ENCODE data around the gene TRAPPC2.

- TF ChIP-seq POLR2A (IDR thresholded peaks at IDR 0.05; ENCODE audit: low read depth) = no peak
- TF ChIP-seq, protein P1, sequence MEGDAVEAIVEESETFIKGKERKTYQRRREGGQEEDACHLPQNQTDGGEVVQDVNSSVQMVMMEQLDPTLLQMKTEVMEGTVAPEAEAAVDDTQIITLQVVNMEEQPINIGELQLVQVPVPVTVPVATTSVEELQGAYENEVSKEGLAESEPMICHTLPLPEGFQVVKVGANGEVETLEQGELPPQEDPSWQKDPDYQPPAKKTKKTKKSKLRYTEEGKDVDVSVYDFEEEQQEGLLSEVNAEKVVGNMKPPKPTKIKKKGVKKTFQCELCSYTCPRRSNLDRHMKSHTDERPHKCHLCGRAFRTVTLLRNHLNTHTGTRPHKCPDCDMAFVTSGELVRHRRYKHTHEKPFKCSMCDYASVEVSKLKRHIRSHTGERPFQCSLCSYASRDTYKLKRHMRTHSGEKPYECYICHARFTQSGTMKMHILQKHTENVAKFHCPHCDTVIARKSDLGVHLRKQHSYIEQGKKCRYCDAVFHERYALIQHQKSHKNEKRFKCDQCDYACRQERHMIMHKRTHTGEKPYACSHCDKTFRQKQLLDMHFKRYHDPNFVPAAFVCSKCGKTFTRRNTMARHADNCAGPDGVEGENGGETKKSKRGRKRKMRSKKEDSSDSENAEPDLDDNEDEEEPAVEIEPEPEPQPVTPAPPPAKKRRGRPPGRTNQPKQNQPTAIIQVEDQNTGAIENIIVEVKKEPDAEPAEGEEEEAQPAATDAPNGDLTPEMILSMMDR (IDR thresholded peaks at IDR 0.05) = no peak
Observed at GRCh38 chrX:13690836-13691235, 43.6 kb downstream of the TRAPPC2 start.

Data from esophagus muscularis mucosa (tissue), 3 donors.